NOMO-1 (cell line): ENCODE results near the gene GNAT1.

Source experiments
- DNase-seq, 2 experiments: peaks; one replicate each; lab custom pipeline; 2025; ENCODE audit not compliant: unreplicated experiment in 2 of 2; lab: John Stamatoyannopoulos, UW

The GNAT1 gene

DNA sequence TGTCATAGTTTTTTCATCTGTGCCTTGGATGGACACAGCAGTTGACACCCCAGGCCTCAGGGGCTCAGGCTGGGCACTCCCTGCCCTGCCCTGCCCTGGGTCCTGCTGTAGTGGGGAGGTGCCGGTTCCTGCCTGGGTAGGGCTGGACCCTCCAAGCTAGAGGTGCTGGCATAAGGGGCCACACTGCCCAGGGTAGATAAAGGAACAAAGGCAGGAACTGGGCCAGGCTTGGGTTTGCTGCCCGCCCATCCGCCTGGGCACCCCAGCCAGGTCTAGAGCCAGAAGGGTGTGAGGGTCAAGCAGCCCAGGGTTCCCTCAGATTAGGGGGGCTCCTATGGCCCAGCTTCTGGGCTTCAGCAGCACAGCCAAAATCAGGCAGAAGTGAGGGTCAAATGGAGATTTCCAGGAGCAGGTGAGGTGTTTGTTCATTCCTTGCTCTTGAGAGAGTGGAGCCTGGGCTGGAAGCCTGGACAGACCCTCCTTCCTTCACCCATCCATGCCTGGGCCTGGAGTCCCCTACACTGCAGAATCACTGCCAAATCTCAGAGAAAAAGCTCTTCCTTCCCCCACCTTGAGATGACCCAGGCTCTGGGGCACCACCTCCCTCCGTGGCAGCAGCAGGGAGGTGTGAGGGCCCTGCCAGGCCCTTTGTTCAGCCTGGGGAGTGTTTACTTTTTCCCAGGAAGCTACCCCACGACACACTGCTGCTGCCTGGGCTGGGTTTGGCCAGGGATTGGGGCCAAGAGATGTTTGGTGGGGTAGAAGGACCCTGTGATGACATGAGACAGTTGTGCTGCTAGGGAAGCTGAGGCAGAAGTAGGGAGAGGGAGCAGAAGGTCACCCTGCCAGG lies 29.2 kb upstream of the GNAT1 start:
- DNase-seq, result no peak

DNA sequence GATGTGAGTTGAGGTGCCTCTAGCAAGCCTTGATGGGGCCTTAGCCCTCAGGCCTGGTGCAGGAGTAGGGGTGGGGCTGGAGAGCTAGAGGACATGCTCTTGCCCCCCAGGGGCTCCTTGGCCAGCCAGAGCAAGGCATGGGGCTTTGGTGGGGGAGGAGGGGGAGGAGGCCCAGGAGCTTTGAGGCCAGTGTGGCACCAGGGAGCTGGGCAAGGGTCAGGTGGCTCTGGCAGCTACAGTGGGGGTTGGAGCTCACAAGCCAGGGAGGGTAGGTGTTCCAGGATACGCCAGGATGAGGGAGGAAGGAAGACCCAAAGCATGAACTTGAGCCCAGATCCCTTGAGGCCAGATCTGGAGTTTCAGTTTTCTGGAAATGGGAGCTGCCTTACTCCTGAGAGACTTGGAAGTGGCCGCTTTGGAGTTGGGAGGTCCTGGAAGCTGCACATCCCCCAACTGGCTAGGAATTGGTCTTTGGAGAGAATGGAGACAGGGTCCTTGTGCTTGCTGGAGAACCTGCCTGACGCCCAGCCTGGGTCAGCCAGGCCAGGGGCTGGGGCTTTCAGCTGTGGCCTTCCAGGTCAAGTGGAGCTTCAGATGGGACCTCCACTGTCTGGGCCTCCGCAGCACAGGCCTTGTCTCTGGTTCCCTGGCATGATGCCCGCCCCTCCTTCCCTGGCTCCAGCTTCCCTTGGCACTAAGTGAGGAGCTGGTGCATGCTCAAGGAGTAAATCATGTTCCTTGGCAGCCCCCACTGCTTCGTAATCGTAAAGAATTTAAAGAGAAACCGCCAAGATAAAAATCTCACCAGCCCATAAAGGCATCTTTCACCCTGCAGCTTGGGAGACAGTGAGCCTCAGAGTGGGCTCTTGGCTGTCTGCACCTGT lies 27.6 kb upstream of the GNAT1 start:
- no peak for DNase-seq

DNA sequence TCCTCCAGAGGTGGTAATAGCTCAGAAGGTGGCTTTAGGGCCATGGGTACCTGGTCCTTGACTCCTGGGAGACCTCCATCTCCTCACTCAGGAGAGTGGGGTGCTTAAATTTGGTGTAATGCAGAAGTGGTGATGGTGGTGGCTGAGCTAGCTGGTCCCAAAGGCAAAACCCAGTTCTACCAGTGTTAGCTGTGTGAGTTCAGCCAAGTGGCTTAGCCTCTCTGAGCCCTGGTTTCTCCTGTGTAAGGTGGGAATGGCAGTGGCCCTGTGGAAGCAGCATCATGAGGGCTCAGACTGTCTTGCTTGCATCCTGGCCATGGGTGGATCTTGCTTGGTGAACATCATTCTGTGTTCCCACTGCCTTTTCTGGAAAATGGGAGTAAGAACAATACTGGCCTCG lies 26.9 kb upstream of the GNAT1 start:
- DNase-seq, result no peak

DNA sequence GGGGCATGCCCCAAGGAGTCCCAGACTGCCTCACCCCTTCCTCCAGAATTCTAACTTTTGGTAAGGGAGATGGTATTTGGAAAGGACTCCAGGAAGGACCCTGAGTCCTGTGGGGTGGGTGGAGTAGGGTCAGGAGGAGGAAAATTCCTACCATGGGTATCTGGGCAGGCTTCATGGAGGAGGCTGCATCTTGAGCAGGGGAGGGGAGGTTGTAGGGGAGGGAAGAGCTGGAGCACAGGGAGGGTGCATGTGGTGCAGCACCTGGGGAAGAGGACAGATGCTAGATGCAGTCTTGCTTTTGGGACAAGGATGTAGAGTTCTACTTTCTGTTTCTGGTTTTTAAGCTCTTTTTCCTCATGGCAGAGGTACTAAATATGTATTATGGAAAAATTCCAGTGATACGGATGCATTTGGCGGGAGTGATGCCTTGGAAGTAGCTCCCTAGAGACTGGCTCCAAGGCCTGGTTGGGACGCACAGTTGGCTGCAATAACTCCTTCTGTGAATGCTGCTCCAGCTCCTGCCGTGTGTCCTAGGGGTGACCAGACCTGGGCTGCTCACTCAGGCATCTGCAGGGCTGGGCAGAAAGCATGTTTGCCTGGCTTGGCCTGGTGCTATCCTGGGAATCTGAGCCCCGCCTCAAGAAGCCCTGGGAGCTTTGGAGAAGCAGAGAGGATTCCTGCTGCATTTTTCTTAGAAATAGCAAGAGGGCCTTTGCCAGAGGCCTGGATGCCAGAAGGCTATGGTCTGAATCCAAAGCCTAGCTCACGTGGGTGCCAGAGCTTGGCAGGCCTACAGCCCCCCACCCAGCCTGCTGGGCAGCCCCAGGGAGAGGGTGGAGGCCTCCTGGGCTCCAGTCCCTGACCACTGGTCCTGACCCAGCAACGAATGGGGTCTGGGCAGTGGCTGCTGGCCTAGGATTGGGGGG lies 26.2 kb upstream of the GNAT1 start:
- DNase-seq, result no peak

DNA sequence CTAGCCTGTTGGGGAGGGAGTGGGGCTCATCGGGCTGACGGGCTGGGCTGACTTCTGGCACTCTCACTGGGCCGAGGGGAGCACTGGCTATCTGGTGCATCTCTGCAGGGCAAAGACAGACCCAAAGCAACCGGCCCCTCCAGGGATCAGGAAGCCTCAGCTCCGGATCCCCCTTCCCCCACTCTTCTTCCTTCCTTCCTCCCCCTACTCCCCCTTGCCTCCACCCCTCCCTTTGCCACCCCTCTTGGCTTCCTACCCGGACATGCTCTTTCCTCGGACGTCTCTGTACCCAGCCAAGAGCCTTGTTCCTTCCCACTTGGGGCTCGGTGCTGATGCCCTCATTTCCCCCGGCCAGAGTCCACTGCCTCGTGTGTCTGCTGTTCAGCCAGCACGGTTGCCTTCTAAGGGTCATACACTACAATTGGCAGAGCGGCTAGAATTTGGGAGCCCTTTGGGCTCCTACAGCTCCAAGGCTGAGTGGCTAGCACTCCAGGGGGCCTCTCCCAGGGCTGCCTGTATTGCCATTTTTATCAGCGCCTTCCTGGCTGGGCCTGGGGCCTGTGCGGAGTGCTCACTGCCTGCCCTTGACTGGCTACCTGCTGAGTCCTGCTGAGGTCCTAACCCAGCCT lies 25.4 kb upstream of the GNAT1 start:
- no peak for DNase-seq

DNA sequence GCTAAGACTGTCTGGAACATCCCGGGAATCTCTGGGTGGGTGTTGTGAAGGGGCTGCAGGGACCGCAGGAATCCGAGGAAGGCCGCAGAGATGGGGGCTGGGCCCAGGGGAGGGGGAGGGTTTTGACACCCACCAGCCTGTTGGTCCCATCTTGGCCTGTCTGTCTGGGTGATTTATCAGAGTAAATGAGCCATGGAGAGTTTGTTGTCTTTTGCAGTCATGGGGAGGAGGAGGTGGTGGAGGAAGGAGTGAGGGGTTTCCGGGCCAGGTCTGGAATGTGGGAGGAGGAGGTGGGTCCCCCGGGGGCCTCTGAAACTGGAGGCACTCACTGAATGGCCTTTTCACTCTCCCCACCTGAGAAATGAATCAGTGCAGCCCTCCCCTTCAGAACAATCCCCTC lies 24.8 kb upstream of the GNAT1 start:
- DNase-seq, result no peak

DNA sequence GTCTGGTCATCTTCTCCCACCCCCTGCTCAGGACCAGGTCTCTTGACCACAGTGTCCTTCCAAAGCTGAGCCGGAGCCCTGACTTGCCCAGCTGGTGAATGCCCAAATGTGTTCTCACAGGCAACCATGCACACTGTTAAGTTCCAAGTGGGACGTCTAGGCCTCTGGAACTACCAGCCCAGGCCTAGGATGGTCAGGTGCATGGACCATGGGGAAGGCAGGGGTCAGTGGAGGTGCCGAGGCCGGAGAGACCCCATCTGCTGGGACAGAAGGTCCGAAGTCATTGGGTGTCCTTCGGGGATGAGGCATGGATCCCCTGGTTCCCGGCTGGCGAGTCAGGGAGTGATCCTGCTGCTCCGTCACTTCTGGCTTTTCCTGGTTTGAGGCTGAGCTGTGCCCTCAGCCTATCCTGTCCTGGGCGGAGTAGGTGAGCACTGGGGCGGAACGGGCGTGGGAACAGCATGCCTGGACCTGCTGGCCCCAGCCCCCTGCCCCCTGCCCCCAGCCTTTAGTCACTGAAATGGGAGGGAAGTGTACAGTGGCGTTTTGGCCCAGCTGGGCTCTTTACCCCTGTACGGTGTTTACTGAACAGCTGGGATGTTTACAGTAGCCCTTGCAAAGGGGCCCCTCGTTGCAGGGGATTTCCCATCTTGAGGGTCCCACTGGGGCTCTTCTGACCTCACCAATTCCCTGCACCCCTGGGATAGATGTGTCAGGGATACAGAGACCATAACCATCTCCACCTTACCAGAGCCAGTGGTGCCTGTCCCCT lies 24.2 kb upstream of the GNAT1 start:
- DNase-seq, result no peak

DNA sequence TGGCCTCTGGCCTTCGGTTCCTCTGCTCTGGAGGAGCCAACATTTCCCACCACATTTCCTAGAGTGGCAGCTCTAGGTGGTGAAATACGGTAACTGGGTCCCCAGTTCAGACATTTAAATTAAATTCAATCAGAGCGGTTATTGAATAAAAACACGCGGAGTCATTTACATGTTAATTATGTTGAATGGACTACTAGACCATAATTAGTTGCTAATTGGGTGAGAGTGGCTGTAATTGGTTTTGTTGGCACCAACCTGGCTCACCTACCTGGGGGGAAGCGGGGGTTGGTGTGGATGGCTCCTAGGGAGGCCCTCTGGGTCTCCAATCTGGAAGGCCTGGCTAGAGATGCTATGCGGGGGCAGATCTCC lies 23.6 kb upstream of the GNAT1 start:
- no peak for DNase-seq

DNA sequence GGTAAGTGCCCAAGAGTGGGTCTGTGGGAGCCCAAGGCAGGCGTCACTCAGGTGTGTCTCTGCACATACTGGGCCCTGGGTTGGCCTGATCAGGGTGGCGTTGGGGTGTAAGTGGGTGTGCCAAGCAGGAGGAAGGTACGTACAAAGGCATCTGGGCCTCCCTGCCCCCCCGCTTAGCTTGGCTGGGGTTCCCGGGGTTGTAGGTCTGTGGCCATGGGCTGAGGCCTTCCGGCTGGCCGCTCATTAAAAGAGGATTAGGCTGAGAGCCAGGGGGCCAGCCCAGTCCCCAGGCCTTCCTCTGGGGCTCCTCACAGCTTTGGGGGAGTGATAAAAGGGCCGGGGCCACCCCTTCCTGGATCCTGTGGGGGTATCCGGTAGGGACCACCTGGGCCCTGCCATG lies 23.0 kb upstream of the GNAT1 start:
- no peak for DNase-seq

DNA sequence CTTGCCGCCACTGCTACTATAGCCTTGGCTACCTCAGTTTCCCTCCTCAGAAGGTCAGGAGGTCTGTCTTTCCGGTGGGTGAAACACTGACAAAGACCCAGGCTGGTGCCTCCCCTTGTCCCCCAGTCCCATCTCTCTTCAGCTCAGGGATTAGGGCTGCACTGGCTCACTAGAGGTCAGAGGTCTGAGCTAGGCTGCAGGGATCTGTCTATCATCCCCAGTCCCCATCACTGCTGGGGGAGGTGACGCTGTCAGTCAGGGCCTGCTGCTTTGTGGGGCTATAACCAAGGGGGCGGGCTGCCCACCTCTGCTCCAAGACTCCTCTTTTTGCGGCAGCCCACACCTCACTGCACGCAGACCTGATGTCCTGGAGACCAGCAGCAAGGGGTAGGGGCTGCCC lies 22.6 kb upstream of the GNAT1 start:
- DNase-seq, result no peak

DNA sequence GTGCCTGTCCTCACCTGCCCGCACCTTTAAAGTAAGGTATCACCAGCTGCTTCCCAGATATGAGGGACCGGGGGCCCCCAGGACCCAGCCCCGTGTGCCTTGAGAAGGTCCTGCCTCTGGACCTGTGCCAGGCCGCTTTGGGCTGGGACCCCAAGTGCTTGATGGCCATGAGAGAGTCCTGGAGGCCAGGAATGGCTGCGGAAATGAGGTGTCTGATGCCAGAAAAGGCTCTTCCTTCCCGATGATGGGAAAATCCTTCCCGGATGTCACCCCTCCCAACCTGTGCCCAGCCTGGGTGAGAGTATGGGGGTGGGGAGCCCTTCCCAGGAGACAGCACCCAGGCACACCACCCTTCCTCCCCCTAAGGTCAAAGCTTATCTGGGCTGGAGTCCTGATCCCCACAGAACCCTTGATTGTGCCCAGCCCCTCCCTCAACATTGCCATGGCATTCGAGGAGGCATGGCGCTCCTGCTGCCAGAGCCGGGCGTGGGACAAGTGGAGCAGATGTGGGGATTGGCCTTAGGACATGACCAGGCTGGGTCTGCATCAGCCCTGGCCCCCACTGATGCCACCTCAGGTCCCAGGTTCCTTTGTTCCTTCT lies 22.1 kb upstream of the GNAT1 start:
- DNase-seq, result no peak

DNA sequence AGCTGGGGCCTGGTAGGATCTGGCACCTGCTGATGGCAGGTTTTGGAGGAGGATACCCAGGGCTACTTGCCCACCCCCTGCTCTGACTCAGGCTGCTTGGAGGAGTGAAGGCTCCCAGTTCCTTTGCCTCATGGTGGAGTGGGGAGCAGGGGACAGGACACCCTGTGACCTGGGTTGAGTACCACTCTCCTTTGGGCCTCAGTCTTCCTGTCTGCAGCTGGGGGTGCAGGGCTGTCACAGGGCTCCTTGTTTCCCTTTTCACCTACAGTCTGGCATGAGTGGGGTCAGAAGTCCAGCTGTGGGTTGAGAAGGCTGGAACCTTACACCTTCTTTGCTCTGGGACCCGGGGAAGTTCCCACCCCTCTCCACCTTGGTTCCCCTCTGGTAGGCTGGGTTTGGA lies 21.6 kb upstream of the GNAT1 start:
- DNase-seq, result no peak

DNA sequence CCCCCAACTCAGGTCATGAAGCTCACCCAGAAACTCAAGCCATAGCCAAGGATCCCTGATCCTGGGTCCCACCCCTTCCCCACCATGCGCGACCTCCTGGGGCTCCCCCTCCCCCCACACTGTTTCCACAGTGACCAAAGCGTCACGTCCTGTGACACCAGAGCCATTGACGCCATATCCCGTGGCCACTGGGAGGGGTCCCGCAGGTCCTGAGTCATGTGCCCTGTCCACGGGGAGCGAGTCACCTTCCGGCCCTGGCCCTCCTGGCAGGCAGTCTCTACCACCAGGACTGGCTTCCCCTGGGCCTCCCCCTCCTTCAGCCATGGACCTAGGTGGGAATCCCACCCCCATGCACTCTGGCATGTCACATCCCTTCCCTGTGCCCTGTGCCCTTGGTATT lies 20.7 kb upstream of the GNAT1 start:
- DNase-seq, result no peak

DNA sequence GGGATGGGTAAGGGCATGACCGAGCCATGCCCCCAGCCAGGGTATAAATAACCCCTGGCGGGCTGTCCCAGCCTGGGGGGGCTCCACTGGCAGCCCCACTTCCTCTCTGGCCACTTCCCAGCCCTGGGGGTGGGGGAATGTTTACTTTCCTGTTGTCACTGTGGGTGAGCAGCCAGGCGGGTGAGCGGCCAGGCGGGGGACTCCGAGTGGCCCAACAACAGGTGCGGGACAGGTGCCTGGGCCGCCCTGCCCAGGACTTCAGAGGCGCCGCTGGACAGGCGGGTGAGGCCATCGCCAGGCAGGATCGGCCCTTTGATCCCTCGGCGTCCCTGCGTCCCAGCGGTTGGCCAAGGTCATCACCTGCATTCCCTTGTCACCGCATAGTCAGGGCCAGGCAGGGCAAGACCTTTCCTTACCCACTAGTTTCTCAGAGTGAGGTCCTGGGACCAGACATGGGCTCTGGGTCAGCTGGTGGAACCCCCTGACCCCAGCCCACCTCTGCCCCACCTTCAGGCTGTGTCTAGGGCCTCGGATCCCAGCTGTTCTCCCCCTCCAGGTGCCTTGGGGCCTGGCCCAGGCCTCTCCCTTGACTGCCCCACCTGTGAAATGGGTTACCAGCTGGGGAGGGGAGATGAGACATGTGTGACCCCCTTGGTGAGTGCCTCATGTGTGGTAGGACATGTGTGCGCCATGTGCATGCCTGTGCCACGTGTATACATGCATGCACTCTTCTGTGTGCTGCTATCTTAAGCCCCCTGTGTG lies 19.7 kb upstream of the GNAT1 start:
- no peak for DNase-seq

DNA sequence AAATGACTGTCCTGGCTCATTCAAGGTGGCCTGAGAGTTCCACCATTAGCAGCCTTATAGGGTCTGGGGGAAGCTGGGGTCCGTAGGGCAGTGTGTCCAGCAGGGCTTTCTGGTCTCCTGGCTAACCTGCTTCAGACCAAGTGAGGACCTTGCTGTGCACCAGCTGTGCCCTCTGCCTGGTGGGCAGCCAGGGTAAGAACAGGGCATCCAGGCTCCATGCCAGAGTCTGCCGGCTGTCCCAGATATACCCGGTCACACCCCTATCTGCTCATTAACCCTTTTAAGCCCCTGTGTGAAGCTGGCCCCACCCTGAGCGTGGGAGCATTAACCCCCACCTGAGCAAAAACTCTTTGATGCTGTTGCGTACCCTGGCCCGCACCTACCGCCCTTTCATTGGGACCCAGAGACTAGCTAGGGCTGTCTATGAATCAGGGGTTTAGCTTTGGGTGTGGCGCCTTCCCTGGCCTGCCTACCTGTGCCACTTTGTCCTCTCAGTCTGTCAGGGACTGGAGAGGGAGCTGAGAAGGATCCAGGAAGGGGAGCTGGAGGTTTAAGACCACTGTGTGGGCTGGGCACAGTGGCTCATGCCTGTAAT lies 18.7 kb upstream of the GNAT1 start:
- DNase-seq, result no peak

DNA sequence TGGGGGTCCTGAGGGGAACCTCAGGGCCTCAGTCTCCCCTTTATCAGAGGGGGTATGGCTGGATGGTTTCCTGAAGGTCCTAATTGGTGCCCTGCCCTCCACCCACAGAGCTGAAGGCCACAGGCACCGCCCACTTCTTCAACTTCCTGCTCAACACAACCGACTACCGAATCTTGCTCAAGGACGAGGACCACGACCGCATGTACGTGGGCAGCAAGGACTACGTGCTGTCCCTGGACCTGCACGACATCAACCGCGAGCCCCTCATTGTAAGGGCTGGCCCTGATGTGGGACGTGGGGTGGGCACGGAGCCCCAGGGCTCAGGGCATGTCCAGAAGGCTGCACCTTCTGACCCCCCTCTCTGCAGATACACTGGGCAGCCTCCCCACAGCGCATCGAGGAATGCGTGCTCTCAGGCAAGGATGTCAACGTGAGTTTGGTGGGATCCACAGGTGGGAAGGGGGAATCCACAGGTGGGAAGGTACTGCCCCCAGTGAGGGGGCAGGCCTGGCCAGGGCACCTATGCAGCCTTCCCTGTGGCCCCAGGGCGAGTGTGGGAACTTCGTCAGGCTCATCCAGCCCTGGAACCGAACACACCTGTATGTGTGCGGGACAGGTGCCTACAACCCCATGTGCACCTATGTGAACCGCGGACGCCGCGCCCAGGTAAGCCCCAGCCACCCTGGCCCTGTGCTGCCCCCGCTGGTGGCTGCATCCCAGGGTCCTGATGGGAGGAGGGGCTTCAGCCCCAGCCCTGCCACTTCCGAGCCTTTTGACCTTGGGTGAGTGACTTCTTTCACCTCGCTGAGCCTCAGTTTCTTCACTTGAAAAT lies 17.5 kb upstream of the GNAT1 start:
- peak; percentile 44 to 53 for DNase-seq

DNA sequence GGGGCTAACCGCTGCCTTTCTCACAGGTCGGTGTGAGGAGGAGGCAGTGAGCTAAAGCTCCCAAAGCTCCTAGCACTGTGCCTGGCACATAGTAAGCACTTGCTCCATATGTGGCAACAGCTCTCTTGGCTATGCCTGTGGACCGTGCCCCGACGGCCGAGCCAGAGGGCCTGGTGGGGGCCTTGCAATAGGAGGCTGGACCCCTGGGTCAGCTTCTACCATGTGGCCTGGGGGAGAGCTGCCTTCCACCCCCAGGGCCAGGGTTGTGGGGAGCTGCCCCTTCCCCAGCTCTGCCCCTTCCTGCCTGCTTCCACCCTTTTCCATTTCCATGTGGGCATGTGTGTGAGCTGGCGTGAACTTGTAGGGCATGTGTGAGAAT lies 16.9 kb upstream of the GNAT1 start:
- no peak for DNase-seq
